Measurements from ENCODE around the gene DAPL1. TPM values are rescaled to one million over a fixed set of nuclear protein-coding genes. Genes with fewer than 3 reads are reported as not detected.

The DAPL1 gene
- total RNA-seq, 1 donor = not detected

DNA sequence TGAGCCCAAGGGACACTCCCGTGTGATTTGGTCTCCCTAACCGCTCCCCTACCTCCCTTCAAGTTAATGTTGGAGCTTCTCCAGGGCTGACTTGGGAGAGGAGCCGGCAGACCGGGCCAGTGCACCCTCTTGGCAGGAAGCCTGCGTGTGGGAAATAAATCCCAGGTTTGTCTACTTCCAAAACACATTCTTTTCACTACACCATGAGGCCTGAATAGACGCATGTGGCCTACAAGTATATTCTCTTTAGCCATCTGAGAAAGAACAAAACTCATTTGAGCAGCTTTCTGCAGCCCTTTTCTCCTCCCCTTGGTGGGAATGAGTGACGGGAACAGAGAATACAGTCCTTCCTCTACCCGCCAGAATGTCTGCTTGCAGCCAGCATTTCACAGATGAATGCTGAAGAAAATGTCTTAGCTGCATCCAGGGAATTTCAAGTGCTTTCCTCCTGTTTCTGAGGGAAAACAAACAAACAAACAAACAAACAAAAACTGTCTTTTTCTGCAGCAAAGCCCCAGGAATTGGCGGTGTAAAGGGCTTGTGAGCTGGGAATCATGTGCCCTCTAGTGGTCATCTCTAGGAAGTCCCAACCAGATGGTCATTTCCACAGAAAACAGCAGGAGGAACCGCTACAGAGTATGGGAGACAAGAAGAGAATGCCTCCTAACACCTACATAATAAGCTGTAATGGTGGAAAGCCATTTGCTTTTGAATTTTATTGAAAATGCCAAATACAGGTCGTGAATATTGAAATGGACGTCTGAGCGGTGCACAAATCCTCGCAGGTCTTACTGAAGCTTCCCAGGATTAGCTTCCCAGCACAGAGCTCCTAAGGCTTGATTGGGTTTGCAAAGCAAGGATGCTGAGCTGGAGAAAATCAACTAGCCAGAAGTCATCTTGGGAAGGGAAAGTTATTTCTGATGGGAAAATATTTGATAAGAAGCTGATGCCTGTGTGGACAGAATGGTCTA, 41.2 kb upstream of the DAPL1 start:
- peak; percentile 71 for DNase-seq (ENCODE audit: low read depth)
- TF ChIP-seq, protein P1, sequence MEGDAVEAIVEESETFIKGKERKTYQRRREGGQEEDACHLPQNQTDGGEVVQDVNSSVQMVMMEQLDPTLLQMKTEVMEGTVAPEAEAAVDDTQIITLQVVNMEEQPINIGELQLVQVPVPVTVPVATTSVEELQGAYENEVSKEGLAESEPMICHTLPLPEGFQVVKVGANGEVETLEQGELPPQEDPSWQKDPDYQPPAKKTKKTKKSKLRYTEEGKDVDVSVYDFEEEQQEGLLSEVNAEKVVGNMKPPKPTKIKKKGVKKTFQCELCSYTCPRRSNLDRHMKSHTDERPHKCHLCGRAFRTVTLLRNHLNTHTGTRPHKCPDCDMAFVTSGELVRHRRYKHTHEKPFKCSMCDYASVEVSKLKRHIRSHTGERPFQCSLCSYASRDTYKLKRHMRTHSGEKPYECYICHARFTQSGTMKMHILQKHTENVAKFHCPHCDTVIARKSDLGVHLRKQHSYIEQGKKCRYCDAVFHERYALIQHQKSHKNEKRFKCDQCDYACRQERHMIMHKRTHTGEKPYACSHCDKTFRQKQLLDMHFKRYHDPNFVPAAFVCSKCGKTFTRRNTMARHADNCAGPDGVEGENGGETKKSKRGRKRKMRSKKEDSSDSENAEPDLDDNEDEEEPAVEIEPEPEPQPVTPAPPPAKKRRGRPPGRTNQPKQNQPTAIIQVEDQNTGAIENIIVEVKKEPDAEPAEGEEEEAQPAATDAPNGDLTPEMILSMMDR (IDR thresholded peaks at IDR 0.05; ENCODE audit: insufficient read depth, low read depth, low read length) = peak; percentile 96
- H3K4me3 ChIP-seq (ENCODE audit: low read depth, low read length) = no peak overlapping the region

DNA sequence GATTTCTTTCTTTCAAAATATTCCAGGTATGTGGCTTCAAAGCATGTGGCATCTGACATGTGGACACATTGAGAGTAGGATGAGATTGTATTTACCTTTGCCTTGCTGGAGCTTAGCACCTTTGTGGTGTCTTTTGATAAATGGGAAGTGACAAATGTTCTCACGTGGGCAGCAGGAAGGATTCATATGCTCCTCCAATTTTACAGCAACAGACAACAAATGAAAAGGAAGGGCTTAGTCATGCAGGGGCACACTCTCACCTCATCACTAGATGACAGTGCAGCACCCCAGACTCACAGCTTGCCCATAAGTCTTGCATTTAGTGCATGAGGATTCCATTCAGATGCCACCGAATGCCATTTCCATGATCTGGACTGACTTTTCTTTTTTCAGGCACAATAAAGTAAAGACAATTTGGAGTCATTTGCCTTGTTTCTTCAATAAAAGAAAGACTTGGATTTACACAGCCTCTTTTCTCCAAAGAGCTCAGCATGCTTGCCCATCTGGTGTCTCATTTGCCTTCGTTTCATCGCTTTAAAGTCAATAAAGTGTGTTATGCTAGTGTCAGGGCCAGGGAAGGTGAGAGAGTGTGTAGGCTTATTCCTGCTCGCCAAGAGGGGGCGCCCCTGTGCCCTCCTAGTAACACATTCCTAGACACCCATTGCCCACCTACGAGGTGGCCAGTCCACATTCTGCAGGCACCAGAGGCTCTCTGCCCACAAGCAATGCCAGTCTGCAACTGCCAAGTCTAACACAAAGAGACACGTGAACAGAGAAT, 39.6 kb upstream of the DAPL1 start:
- DNase-seq (ENCODE audit: low read depth) = no peak
- TF ChIP-seq, protein P1 (IDR thresholded peaks at IDR 0.05; ENCODE audit: insufficient read depth, low read depth, low read length) = peak; percentile 39

DNA sequence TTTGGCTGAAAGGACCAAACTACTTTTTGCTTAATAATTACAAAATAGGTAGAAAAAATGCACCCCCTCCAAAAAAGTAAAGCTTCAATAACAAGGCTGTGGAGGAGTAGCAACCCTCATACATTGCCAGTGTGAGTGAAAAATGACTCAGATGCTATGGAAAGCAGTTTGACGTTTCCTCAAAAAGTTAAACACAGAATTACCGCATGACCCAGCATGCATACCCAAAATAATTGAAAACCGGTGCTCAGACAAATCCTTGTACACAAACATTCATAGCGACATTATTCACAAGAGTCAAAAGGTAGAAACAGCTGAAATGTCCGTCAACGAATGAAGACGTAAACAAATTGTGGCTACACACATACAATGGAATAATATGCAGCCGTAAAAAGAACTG, 38.8 kb upstream of the DAPL1 start:
- no peak for DNase-seq (ENCODE audit: low read depth)
- TF ChIP-seq, protein P1 (IDR thresholded peaks at IDR 0.05; ENCODE audit: insufficient read depth, low read depth, low read length) = no peak
- no peak overlapping the region for H3K4me3 ChIP-seq (ENCODE audit: low read depth, low read length)

More for the DNA sequence above, 39.6 kb upstream of the DAPL1 start:
- no peak overlapping the region for H3K4me3 ChIP-seq (ENCODE audit: low read depth, low read length)

DNA sequence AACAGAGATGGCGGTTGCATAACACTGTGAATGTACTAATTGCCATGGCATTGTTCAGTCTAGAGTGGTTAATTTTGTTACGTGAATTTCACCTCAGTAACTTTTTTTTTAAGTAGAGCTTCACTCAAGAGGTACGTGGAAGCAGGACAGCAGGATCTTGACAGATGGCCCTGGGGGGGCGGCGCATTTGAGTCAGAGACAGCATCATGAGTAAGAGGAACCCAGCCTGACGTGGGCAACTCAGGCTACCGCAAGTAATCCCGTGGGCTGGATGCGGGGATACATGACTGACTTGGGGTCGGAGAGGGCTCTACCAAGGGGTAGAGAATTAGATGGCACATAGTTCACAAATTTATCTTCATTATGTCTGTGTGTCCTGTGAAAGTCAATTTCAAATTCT, 38.1 kb upstream of the DAPL1 start:
- H3K4me3 ChIP-seq (ENCODE audit: low read depth, low read length) = no peak overlapping the region
- DNase-seq (ENCODE audit: low read depth) = no peak
- TF ChIP-seq, protein P1 (IDR thresholded peaks at IDR 0.05; ENCODE audit: insufficient read depth, low read depth, low read length) = no peak

DNA sequence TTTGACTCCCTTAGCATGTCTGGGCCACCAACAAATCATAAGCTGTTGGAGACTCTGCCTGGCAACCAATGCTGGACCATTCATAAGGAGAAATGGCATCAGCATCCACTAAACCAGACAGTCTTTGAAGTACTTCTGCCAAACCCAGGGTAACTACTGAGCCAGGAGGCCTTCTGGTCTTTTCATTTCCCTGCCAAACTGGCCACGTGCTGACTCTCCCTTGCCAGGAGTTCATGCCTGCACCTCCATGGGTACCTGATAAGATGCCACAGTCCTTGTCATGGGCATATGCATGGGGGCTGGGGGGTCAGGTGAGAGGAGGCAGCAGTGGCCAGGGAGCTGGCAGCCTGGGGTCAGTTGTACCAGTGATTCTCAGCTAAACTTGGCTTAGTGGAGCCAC, 34.2 kb upstream of the DAPL1 start:
- TF ChIP-seq, protein P1 (IDR thresholded peaks at IDR 0.05; ENCODE audit: insufficient read depth, low read depth, low read length) = no peak
- DNase-seq (ENCODE audit: low read depth) = no peak
- H3K4me3 ChIP-seq (ENCODE audit: low read depth, low read length) = no peak overlapping the region

DNA sequence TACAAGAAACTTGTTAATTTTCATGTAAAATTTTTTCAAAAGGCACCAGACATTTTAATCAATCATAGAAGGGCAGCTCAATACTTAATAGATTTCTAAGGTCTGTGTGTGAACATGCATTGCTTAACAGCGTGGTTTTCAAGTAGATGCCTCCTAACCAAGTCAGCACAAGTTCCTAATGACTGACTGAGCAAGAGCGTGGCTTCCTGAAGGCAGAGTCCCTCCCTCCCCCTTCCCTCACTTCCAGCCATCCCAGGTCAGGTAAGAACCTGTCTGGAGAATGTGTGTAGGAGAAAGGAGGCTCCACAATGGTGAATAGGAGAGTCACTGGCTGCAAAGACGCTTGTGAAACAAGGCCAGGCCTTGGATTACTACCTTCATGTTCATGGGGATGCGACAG, 33.5 kb upstream of the DAPL1 start:
- DNase-seq (ENCODE audit: low read depth) = peak; percentile 5
- no peak overlapping the region for H3K4me3 ChIP-seq (ENCODE audit: low read depth, low read length)
- TF ChIP-seq, protein P1 (IDR thresholded peaks at IDR 0.05; ENCODE audit: insufficient read depth, low read depth, low read length) = no peak
